ENCODE results near the gene CD44.

The CD44 gene

GRCh38 chr11:35153280-35153679 is 14.3 kb downstream of the CD44 start:
- peaks cover 0 to 5% (median 2%) of the 10 kb centered on the region in 5 donors for H3K9me3 ChIP-seq (ENCODE audit: control insufficient read depth in 5 of 5, low read length in 5 of 5)

DNA sequence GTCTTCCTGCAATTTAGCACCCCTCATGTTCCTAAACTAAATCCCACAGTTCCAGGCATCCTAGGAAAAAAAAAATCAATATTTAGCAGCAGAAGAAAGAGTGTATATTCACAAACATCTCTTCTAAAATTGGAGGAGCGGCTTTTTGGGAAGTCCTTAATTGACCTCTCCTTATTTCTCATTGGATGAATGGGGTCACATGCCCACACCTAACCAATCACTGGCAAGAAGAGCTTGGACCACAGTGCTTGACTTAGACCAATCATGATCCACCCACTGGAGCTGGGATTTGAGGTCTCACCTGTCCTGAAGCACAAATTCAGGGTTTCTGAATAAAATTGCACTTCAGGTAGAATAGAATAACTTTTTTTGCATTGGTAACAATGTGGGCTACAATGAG is 16.0 kb downstream of the CD44 start:
- H3K9me3 ChIP-seq (ENCODE audit: control insufficient read depth in 5 of 5, low read length in 5 of 5) = peaks cover 0 to 2% (median 0%) of the 10 kb centered on the region in 5 donors
- H3K9ac ChIP-seq (ENCODE audit: low read length in 5 of 5) = no peak overlapping the region
- no peaks in the 10 kb centered on the region for H3K27me3 ChIP-seq (ENCODE audit: control insufficient read depth in 5 of 5, insufficient read depth in 4 of 5, low read length in 5 of 5)
- H3K27ac ChIP-seq (ENCODE audit: low read depth, low read length) = no peak overlapping the region
- H3K4me1 ChIP-seq (ENCODE audit: control insufficient read depth in 5 of 5, insufficient read depth in 5 of 5, low read length in 5 of 5) = peaks cover 12 to 59% (median 47%) of the 10 kb centered on the region in 5 donors
- H3K36me3 ChIP-seq (ENCODE audit: control insufficient read depth in 5 of 5, insufficient read depth in 5 of 5, low read length in 5 of 5) = no peaks in the 10 kb centered on the region
- no peak overlapping the region for H3K4me3 ChIP-seq (ENCODE audit: low read depth in 1 of 5, low read length in 5 of 5)

More at GRCh38 chr11:35153280-35153679, 14.3 kb downstream of the CD44 start:
- H3K27me3 ChIP-seq (ENCODE audit: control insufficient read depth in 5 of 5, insufficient read depth in 4 of 5, low read length in 5 of 5) = no peaks in the 10 kb centered on the region
- H3K4me3 ChIP-seq (ENCODE audit: low read depth in 1 of 5, low read length in 5 of 5) = no peak overlapping the region
- H3K4me1 ChIP-seq (ENCODE audit: control insufficient read depth in 5 of 5, insufficient read depth in 5 of 5, low read length in 5 of 5) = peaks cover 5 to 44% (median 32%) of the 10 kb centered on the region in 5 donors
- no peak overlapping the region for H3K27ac ChIP-seq (ENCODE audit: low read depth, low read length)
- H3K36me3 ChIP-seq (ENCODE audit: control insufficient read depth in 5 of 5, insufficient read depth in 5 of 5, low read length in 5 of 5) = peaks cover 0 to 3% (median 0%) of the 10 kb centered on the region in 5 donors
- H3K9ac ChIP-seq (ENCODE audit: low read length in 5 of 5) = no peak overlapping the region

GRCh38 chr11:35155677-35156076 is 16.7 kb downstream of the CD44 start:
- no peak overlapping the region for H3K27ac ChIP-seq (ENCODE audit: low read depth, low read length)
- no peak overlapping the region for H3K4me3 ChIP-seq (ENCODE audit: low read depth in 1 of 5, low read length in 5 of 5)
- H3K4me1 ChIP-seq (ENCODE audit: control insufficient read depth in 5 of 5, insufficient read depth in 5 of 5, low read length in 5 of 5) = peaks cover 12 to 52% (median 45%) of the 10 kb centered on the region in 5 donors
- H3K36me3 ChIP-seq (ENCODE audit: control insufficient read depth in 5 of 5, insufficient read depth in 5 of 5, low read length in 5 of 5) = no peaks in the 10 kb centered on the region
- no peak overlapping the region for H3K9ac ChIP-seq (ENCODE audit: low read length in 5 of 5)
- no peaks in the 10 kb centered on the region for H3K9me3 ChIP-seq (ENCODE audit: control insufficient read depth in 5 of 5, low read length in 5 of 5)
- no peaks in the 10 kb centered on the region for H3K27me3 ChIP-seq (ENCODE audit: control insufficient read depth in 5 of 5, insufficient read depth in 4 of 5, low read length in 5 of 5)

DNA sequence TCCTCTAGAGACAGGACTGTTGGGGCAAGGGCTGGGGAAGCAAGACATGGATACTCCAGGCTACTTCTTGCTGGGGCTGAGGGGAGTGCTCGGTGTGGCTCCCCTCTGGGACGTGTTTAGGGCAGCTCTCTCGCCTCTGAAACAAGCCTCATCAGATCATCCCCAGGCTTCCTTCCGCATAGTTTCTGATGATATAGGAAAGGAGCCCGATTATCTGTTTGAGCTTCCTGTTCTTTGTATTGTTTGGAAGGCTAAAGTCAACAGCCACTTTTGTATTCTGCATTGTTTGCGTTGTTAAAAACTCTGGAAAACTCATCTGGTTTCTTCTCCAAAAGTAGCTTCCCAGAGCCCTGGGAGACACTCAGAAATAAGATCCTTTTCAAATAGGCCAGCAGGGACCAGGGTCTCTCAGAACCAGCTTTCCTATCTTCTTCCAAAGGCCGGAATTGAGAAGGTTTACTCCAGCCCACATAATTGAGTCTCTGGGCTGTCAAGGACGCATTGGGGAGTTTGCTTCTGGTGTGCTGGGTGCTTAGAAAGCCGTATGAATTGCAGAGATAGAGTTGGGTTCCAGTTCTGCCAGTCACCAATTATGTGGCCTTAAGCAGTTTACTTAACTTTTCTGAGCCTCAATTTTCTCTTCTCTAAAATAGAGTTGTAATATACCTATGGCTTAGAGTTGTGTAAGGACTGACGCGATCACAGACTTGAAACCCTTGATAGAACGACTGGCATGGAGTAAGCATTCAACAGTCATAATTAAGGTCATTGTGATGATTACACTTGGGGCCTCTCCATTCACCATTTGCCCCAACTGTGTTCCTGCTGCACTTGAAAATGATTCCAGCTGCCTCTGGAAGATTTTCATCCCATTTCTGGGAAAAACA is 19.1 kb downstream of the CD44 start:
- H3K4me3 ChIP-seq (ENCODE audit: low read depth in 1 of 5, low read length in 5 of 5) = peak overlapping the region in 2 of 5 donors; percentile 16 to 22
- no peaks in the 10 kb centered on the region for H3K9me3 ChIP-seq (ENCODE audit: control insufficient read depth in 5 of 5, low read length in 5 of 5)
- no peaks in the 10 kb centered on the region for H3K27me3 ChIP-seq (ENCODE audit: control insufficient read depth in 5 of 5, insufficient read depth in 4 of 5, low read length in 5 of 5)
- H3K9ac ChIP-seq (ENCODE audit: low read length in 5 of 5) = peak overlapping the region in 2 of 5 donors; percentile 16 to 35
- H3K36me3 ChIP-seq (ENCODE audit: control insufficient read depth in 5 of 5, insufficient read depth in 5 of 5, low read length in 5 of 5) = no peaks in the 10 kb centered on the region
- peaks cover 14 to 60% (median 40%) of the 10 kb centered on the region in 5 donors for H3K4me1 ChIP-seq (ENCODE audit: control insufficient read depth in 5 of 5, insufficient read depth in 5 of 5, low read length in 5 of 5)
- peak overlapping the region; percentile 69 for H3K27ac ChIP-seq (ENCODE audit: low read depth, low read length)

DNA sequence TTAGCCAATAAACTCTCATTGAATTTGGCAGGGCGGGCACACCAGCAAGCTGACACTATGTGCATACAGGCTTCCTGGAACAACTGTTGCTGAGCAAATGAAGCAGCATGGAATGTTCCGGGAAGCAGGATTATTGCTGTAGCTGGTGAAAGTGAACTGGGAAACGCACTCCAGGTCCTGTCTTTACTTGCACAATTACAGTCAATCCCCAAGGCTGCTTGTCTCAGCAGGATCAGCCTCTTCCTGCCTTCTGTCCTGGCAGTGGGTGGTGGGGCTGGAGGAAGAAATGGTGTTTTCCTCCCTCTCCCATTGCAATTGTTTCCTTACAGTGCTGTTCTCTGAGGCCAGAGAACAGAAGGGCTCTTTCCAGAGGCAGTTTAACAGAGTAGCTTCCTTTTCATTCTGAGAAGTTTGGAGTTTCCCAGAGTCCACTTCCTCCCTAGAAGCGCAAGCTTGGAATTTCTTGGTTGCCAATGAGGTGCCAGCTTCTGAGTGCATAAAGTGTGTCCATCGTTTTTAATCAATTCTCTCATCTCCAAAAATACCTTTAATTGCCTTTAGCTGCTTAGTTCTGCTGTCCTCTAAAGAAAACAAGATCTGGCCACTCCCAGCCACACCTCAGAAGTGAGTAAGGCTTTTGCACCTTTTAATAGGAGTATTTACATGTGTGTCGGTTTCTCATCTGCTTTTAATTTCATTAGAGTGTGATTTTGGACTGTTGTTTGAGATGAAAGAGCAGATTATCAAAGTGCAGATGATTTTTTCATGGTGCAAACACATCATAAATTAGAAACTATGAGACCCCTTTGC is 19.9 kb downstream of the CD44 start:
- Histone ChIP-seq H3K9me3 (ENCODE audit: control insufficient read depth in 5 of 5, low read length in 5 of 5) (no peaks in the 10 kb centered on the region), H3K4me3 (ENCODE audit: low read depth in 1 of 5, low read length in 5 of 5) (peak overlapping the region in 1 of 5 donors; percentile 7), H3K27me3 (ENCODE audit: control insufficient read depth in 5 of 5, insufficient read depth in 4 of 5, low read length in 5 of 5) (no peaks in the 10 kb centered on the region), H3K9ac (ENCODE audit: low read length in 5 of 5) (peak overlapping the region in 2 of 5 donors; percentile 16 to 38), H3K36me3 (ENCODE audit: control insufficient read depth in 5 of 5, insufficient read depth in 5 of 5, low read length in 5 of 5) (no peaks in the 10 kb centered on the region), H3K4me1 (ENCODE audit: control insufficient read depth in 5 of 5, insufficient read depth in 5 of 5, low read length in 5 of 5) (peaks cover 14 to 63% (median 48%) of the 10 kb centered on the region in 5 donors), H3K27ac (ENCODE audit: low read depth, low read length) (peak overlapping the region; percentile 69)

DNA sequence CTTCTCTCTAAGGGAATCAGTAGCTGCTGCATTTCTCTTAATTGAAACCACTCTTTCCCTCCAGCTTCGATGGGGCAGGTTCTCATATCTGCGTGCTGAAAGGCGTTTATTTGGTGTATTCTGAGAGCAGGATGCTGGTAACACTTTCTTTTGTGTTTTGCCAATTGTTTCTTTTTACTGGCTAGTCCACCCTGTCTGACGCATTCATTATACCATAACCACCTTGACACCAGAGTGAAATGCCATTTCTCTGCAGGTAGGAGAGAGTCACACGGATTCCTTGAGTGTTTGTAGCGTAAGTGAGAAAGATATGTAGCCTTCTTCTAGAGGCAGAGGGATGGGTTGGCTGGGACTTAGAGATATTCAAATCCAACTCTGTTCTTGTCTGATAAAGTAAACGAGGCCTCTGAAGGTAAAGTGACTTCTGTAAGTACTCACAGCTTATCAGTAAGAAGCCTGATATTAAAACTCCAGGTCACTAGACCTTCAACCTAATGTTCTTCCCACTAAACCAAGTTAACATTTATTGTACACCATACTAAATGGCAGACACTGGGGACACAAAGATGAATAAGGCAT is 21.4 kb downstream of the CD44 start:
- no peak overlapping the region for H3K9ac ChIP-seq (ENCODE audit: low read length in 5 of 5)
- no peaks in the 10 kb centered on the region for H3K9me3 ChIP-seq (ENCODE audit: control insufficient read depth in 5 of 5, low read length in 5 of 5)
- no peak overlapping the region for H3K4me3 ChIP-seq (ENCODE audit: low read depth in 1 of 5, low read length in 5 of 5)
- H3K4me1 ChIP-seq (ENCODE audit: control insufficient read depth in 5 of 5, insufficient read depth in 5 of 5, low read length in 5 of 5) = peaks cover 14 to 77% (median 57%) of the 10 kb centered on the region in 5 donors
- no peaks in the 10 kb centered on the region for H3K36me3 ChIP-seq (ENCODE audit: control insufficient read depth in 5 of 5, insufficient read depth in 5 of 5, low read length in 5 of 5)
- H3K27me3 ChIP-seq (ENCODE audit: control insufficient read depth in 5 of 5, insufficient read depth in 4 of 5, low read length in 5 of 5) = no peaks in the 10 kb centered on the region
- H3K27ac ChIP-seq (ENCODE audit: low read depth, low read length) = no peak overlapping the region

DNA sequence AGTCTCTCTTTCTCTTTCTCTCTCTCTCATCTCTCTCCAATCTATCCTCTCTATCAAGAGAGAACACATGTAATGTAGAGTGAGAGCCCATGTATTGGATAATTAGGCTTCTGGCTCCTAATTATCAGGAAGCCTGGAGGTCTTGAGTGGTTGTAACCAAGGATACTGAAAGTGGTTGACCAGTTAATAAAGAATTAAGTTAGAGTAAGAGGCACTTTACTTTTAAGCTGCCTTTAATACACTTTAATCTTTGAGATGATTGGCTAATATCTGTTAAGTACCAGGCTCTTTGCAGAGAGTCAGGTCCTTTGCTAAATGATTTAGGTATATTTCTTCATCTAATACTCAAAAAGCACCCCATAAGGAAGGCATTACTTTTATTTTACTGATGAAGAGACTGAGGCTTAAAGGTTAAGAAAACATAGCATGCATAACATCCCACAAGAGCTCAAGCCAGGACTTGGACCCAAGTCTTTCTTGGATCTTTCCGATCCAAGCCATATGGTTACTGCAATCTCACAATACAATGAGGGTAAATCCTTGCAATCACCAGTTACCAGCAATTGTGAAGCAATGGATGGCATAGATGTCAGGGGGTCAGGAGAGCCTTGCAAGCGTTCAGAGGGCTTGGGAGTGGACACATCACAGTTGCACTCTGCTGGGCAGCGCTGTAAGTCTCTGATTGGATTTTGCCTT is 22.1 kb downstream of the CD44 start:
- Histone ChIP-seq H3K4me1 (ENCODE audit: control insufficient read depth in 5 of 5, insufficient read depth in 5 of 5, low read length in 5 of 5) (peaks cover 14 to 84% (median 63%) of the 10 kb centered on the region in 5 donors), H3K9ac (ENCODE audit: low read length in 5 of 5) (no peak overlapping the region), H3K4me3 (ENCODE audit: low read depth in 1 of 5, low read length in 5 of 5) (no peak overlapping the region), H3K27me3 (ENCODE audit: control insufficient read depth in 5 of 5, insufficient read depth in 4 of 5, low read length in 5 of 5) (no peaks in the 10 kb centered on the region), H3K9me3 (ENCODE audit: control insufficient read depth in 5 of 5, low read length in 5 of 5) (no peaks in the 10 kb centered on the region), H3K27ac (ENCODE audit: low read depth, low read length) (no peak overlapping the region), H3K36me3 (ENCODE audit: control insufficient read depth in 5 of 5, insufficient read depth in 5 of 5, low read length in 5 of 5) (no peaks in the 10 kb centered on the region)

DNA sequence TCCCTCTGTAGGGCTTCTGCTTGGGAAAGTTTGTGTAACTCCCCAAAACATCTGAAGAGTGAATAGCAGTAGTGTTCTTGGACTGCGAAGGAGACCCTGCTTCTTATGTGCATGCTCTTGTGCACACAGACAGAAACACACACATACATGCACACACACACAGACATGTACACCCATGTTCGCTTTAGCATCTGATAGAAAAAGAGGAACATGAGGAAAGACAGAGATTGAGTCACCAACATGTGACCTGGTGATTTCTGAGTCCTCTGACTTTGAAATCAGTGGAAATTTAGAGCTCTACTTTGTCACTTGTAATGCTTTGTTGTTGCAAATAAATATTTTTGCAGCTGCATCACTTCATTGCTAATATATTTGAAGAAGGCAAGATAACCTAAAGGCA is 23.8 kb downstream of the CD44 start:
- no peaks in the 10 kb centered on the region for H3K36me3 ChIP-seq (ENCODE audit: control insufficient read depth in 5 of 5, insufficient read depth in 5 of 5, low read length in 5 of 5)
- no peaks in the 10 kb centered on the region for H3K9me3 ChIP-seq (ENCODE audit: control insufficient read depth in 5 of 5, low read length in 5 of 5)
- H3K9ac ChIP-seq (ENCODE audit: low read length in 5 of 5) = no peak overlapping the region
- H3K4me3 ChIP-seq (ENCODE audit: low read depth in 1 of 5, low read length in 5 of 5) = no peak overlapping the region
- H3K27ac ChIP-seq (ENCODE audit: low read depth, low read length) = peak overlapping the region; percentile 26
- H3K4me1 ChIP-seq (ENCODE audit: control insufficient read depth in 5 of 5, insufficient read depth in 5 of 5, low read length in 5 of 5) = peaks cover 10 to 85% (median 76%) of the 10 kb centered on the region in 5 donors
- H3K27me3 ChIP-seq (ENCODE audit: control insufficient read depth in 5 of 5, insufficient read depth in 4 of 5, low read length in 5 of 5) = no peaks in the 10 kb centered on the region

- Histone ChIP-seq H3K9me3 (ENCODE audit: control insufficient read depth in 5 of 5, low read length in 5 of 5) (no peaks in the 10 kb centered on the region), H3K4me1 (ENCODE audit: control insufficient read depth in 5 of 5, insufficient read depth in 5 of 5, low read length in 5 of 5) (peaks cover 13 to 85% (median 76%) of the 10 kb centered on the region in 5 donors), H3K27ac (ENCODE audit: low read depth, low read length) (peak overlapping the region; percentile 6), H3K27me3 (ENCODE audit: control insufficient read depth in 5 of 5, insufficient read depth in 4 of 5, low read length in 5 of 5) (no peaks in the 10 kb centered on the region), H3K4me3 (ENCODE audit: low read depth in 1 of 5, low read length in 5 of 5) (no peak overlapping the region), H3K36me3 (ENCODE audit: control insufficient read depth in 5 of 5, insufficient read depth in 5 of 5, low read length in 5 of 5) (no peaks in the 10 kb centered on the region), H3K9ac (ENCODE audit: low read length in 5 of 5) (no peak overlapping the region)
These were observed 24.2 kb downstream of the CD44 start for GRCh38 chr11:35163209-35163608.

Data from subcutaneous abdominal adipose tissue (tissue), 5 donors.